ENCODE results near the gene ARNT2.
"Not testable (repeated sequence)": the region's sequence is repeated elsewhere in the genome, so short reads cannot be mapped to it uniquely, and the experiment has no call there.

The ARNT2 gene

DNA sequence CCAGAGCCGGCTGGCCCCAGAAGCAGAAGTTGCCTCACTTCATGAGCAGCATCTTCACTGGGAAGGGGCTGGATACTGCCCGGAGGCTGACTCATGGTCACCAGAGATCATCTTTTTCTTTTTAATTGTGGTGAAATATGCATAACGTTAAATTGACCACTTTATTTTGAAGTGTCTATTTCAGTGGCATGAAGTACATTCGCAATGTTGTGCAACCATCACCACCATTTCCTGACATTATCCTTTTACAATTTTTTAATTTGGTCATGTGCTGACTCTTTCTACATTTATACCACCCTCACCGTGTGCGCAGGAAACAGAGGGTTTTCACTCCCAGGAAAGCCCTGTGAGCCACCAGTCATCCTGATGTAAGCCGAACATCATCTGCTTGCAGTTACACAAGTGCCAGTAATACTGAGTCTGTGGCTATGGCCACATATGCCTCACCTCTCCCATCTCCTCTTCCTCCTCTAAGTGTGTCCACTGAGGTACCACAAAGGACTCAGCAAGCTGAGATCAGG is 239.3 kb downstream of the ARNT2 start:
- no peak for FAIRE-seq
- no peak for DNase-seq (ENCODE audit: insufficient read length, low spot score)
- TF ChIP-seq CTCF (IDR thresholded peaks at IDR 0.05; ENCODE audit: insufficient read depth, missing control alignments) = no peak

DNA sequence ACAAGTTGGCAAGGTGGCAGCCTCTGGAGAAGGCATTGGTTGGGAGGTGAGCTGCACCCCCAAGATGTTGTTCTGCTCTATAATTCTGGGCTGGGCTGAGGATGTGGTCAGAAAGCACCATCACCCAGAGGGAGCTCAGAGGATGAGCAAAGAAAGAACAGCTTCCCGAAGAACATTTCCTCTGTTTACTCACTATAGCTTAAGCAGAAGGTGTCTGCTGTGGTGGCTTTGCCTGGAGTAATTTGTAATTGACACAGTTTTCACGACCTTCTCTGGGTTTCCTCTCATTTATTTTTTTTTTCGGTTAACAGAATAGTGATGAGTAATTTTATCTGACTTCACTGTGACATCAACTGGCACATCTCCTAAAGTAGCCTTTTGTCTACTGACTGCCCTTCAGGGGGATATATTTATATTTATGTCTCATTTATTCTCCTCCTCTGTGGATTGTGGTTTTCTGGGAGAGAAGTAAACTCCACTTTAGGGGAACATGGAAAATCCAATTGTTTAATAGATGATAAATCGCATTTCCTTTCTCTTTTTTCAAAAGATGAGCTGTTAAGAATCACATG is 241.4 kb downstream of the ARNT2 start:
- no peak for DNase-seq (ENCODE audit: insufficient read length, low spot score)
- no peak for FAIRE-seq
- TF ChIP-seq CTCF (IDR thresholded peaks at IDR 0.05; ENCODE audit: insufficient read depth, missing control alignments) = no peak

DNA sequence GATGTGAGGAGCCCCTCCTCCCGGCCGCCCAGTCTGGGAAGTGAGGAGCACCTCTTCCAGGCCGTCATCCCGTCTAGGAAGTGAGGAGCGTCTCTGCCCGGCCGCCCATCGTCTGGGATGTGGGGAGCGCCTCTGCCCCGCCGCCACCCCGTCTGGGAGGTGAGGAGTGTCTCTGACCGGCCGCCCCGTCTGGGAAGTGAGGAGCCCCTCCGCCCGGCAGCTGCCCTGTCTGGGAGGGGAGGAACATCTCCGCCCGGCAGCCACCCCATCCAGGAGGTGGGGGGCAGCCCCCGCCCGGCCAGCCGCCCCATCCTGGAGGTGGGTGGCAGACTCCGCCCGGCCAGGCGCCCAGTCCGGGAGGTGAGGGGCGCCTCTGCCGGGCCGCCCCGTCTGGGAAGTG is 243.2 kb downstream of the ARNT2 start:
- not testable (repeated sequence) for DNase-seq (ENCODE audit: insufficient read length, low spot score); FAIRE-seq
